HFF-Myc (cell line): ENCODE results near the gene WFDC6.
A peak's percentile ranks its signal among the peaks of the same experiment; 100 is the strongest.

Experiments used
- DNase-seq: peaks from one replicate; pipeline ENCODE4 v3.0.0-alpha.2; 2011; ENCODE audit warnings: low read depth; ENCODE audit errors: extremely low read depth
- H3K4me3 ChIP-seq: replicated peaks from 2 replicates; pipeline ENCODE4 v1.5.1; 2011; ENCODE audit warnings: low read depth, mild to moderate bottlenecking, control low read depth, low read length
- CTCF ChIP-seq: IDR thresholded peaks from 2 replicates; pipeline ENCODE4 v1.5.1; 2012; ENCODE audit warnings: mild to moderate bottlenecking, low read depth, low read length, control low read depth; ENCODE audit errors: missing control alignments

Gene WFDC6

DNA sequence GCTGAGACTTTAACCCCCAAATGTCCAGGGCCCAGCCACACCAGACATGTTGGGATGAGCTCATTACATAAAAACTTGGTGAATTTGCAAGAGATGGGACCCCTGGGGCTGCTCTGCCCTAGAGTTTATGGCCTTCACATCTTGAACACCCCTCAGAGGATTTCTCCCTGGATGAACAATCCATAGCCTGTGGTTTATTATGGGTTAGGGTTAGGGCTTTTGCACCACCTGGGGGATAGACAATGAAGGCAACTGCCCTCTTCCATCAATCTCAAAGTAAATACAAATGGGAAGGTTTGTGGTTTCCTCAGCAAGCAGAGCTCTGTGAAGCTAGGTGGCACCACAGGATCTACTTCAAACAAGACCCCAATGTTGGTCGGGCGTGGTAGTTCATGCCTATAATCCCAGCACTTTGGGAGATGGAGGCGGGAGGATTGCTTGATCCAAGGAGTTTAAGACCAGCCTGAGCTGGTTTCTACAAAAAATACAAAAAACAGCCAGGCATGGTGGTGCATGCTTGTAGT is 41.2 kb downstream of the WFDC6 start:
- TF ChIP-seq CTCF = no peak
- H3K4me3 ChIP-seq = no peak overlapping the region
- no peak for DNase-seq

- DNase-seq = no peak
- TF ChIP-seq CTCF = no peak
- H3K4me3 ChIP-seq = no peak overlapping the region
Measured at GRCh38 chr20:45496166-45496565, 43.1 kb downstream of the WFDC6 start.

GRCh38 chr20:45495501-45495941 is 43.8 kb downstream of the WFDC6 start:
- no peak for TF ChIP-seq CTCF
- H3K4me3 ChIP-seq = no peak overlapping the region
- no peak for DNase-seq

DNA sequence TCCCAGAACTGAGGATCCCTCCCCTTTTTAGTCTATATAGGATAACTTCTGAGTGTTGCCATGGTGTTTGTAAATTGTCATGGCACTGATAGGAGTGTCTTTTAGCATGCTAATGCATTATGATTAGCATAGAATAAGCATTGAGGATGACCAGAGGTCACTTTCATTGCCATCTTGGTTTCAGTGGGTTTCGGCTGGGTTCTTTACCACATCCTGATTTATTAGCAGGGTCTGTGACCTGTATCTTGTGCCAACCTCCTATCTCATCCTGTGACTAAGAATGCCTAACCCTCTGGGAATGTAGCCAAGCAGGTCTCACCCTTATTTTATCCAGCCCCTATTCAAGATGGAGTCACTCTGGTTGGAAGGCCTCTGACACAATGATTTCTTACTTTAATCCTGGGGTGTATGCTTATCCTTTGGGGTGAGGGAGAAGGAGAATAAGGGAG is 50.2 kb downstream of the WFDC6 start:
- DNase-seq = peak; percentile 2
- no peak for TF ChIP-seq CTCF
- no peak overlapping the region for H3K4me3 ChIP-seq

GRCh38 chr20:45487231-45487635 is 52.0 kb downstream of the WFDC6 start:
- DNase-seq = no peak
- TF ChIP-seq CTCF = peak; percentile 12
- no peak overlapping the region for H3K4me3 ChIP-seq

GRCh38 chr20:45485388-45485787 is 53.9 kb downstream of the WFDC6 start:
- TF ChIP-seq CTCF = no peak
- no peak for DNase-seq
- H3K4me3 ChIP-seq = no peak overlapping the region

GRCh38 chr20:45484676-45485075 is 54.6 kb downstream of the WFDC6 start:
- no peak overlapping the region for H3K4me3 ChIP-seq
- no peak for TF ChIP-seq CTCF
- no peak for DNase-seq
